IMR-90 (cell line): ENCODE measurements around the gene ROS1. TPM values are rescaled to one million over a fixed set of nuclear protein-coding genes. Genes with fewer than 3 reads are reported as not detected.

Experiments
- ATAC-seq: fragments of 200-7000 bp; cut with Tn5 transposase; 2 replicates; pipeline ENCODE4 v1.9.1; 2020; ENCODE audit warnings: low read depth, mild to moderate bottlenecking, moderate library complexity
- BruUV-seq: library from RNA; stranded (reverse); fragments of 400-500 nt; replicated peaks from 2 replicates; lab custom pipeline; 2021; lab: Mats Ljungman, UMichigan
- CTCF ChIA-PET: fragments of 300-600 bp; formaldehyde crosslinking; extraction: SDS; loops from one replicate; lab custom pipeline; 2021; ENCODE audit warnings: antibody characterized with exemption; lab: Yijun Ruan, JAX
- POLR2A ChIA-PET: fragments of 300-600 bp; sonication (Branson Sonifier 250); formaldehyde crosslinking; loops from one replicate; lab custom pipeline; 2022; ENCODE audit warnings: antibody characterized with exemption; ENCODE audit not compliant: unreplicated experiment; lab: Charles Lee
- DNase-seq: peaks from one replicate; pipeline ENCODE4 v3.0.0; 2013
- H2AFZ ChIP-seq: replicated peaks from 2 replicates; pipeline ENCODE3; 2013; ENCODE audit warnings: low read length, mild to moderate bottlenecking; ENCODE audit not compliant: poor library complexity
- H2AK5ac ChIP-seq: 2 replicates; pipeline ENCODE4 v1.6.1; 2013; ENCODE audit warnings: low read depth, low read length, inconsistent platforms
- H2AK9ac ChIP-seq: replicated peaks from 2 replicates; pipeline ENCODE3; 2013; ENCODE audit warnings: mild to moderate bottlenecking, low read depth, low read length, moderate library complexity; ENCODE audit not compliant: poor library complexity
- H2BK120ac ChIP-seq: 2 replicates; pipeline ENCODE4 v1.6.1; 2013; ENCODE audit warnings: low read depth, low read length, inconsistent platforms
- H2BK15ac ChIP-seq: 3 replicates; pipeline ENCODE4 v1.6.1; 2013; ENCODE audit warnings: low read depth, low read length, inconsistent platforms
- H2BK20ac ChIP-seq: 2 replicates; pipeline ENCODE4 v1.6.1; 2013; ENCODE audit warnings: low read depth, mild to moderate bottlenecking, inconsistent platforms, low read length, moderate library complexity
- H2BK5ac ChIP-seq: 2 replicates; pipeline ENCODE4 v1.6.1; 2013; ENCODE audit warnings: mild to moderate bottlenecking, low read depth, low read length, inconsistent platforms; ENCODE audit not compliant: poor library complexity, severe bottlenecking
- H3K14ac ChIP-seq: replicated peaks from 2 replicates; pipeline ENCODE4 v1.6.1; 2013; ENCODE audit warnings: low read depth, low read length, inconsistent platforms
- H3K18ac ChIP-seq: 2 replicates; pipeline ENCODE4 v1.6.1; 2013; ENCODE audit warnings: low read depth, low read length, control low read depth
- H3K23ac ChIP-seq: 2 replicates; pipeline ENCODE4 v1.6.1; 2013; ENCODE audit warnings: low read depth, low read length, inconsistent platforms
- H3K27ac ChIP-seq: 2 replicates; pipeline ENCODE4 v1.5.1; 2013; ENCODE audit warnings: mild to moderate bottlenecking, control low read depth, low read length; ENCODE audit not compliant: insufficient read depth
- H3K27me3 ChIP-seq: 2 replicates; pipeline ENCODE4 v1.6.1; 2013; ENCODE audit warnings: low read length; ENCODE audit not compliant: control insufficient read depth, insufficient read depth
- H3K36me3 ChIP-seq: 2 replicates; pipeline ENCODE4 v1.6.1; 2013; ENCODE audit warnings: low read length, mixed read lengths; ENCODE audit not compliant: control insufficient read depth, insufficient read depth
- H3K4ac ChIP-seq: 2 replicates; pipeline ENCODE4 v1.6.1; 2013; ENCODE audit warnings: low read depth, low read length, inconsistent platforms
- H3K4me1 ChIP-seq: 2 replicates; pipeline ENCODE4 v1.6.1; 2013; ENCODE audit warnings: low read length, mixed read lengths; ENCODE audit not compliant: control insufficient read depth, insufficient read depth
- H3K4me2 ChIP-seq: 2 replicates; pipeline ENCODE4 v1.6.1; 2013; ENCODE audit warnings: low read depth, mild to moderate bottlenecking, control low read depth, low read length, moderate library complexity
- H3K4me3 ChIP-seq: 2 replicates; pipeline ENCODE4 v1.5.1; 2013; ENCODE audit warnings: low read depth, mild to moderate bottlenecking, control low read depth, low read length, moderate library complexity; ENCODE audit not compliant: insufficient read depth
- H3K56ac ChIP-seq: 2 replicates; pipeline ENCODE4 v1.6.1; 2013; ENCODE audit warnings: low read length, inconsistent platforms; ENCODE audit not compliant: insufficient read depth; ENCODE audit errors: extremely low read depth
- H3K79me1 ChIP-seq, 2 experiments: 2 replicates each; pipeline ENCODE4 v1.6.1; 2013; ENCODE audit warnings: low read length in 2 of 2, inconsistent platforms in 1 of 2, low read depth in 1 of 2
- H3K9ac ChIP-seq: 2 replicates; pipeline ENCODE4 v1.6.1; 2013; ENCODE audit warnings: low read depth, low read length, control low read depth
- H3K9me1 ChIP-seq: 2 replicates; pipeline ENCODE4 v1.6.1; 2013; ENCODE audit warnings: low read length, inconsistent platforms; ENCODE audit not compliant: insufficient read depth
- H3K9me3 ChIP-seq: 2 replicates; pipeline ENCODE4 v1.6.1; 2013; ENCODE audit warnings: low read length; ENCODE audit not compliant: control insufficient read depth, insufficient read depth
- H4K20me1 ChIP-seq: 2 replicates; pipeline ENCODE4 v1.6.1; 2013; ENCODE audit warnings: low read length, inconsistent platforms; ENCODE audit not compliant: insufficient read depth
- H4K5ac ChIP-seq: 2 replicates; pipeline ENCODE4 v1.6.1; 2013; ENCODE audit warnings: mild to moderate bottlenecking, low read depth, low read length, control low read depth
- H4K8ac ChIP-seq, 2 experiments: 2 replicates each; pipeline ENCODE4 v1.6.1; 2013; ENCODE audit warnings: low read depth in 2 of 2, low read length in 2 of 2, control low read depth in 1 of 2, inconsistent platforms in 1 of 2
- H4K91ac ChIP-seq: 2 replicates; pipeline ENCODE4 v1.6.1; 2013; ENCODE audit warnings: low read depth, low read length, inconsistent platforms; ENCODE audit not compliant: insufficient read depth
- BHLHE40 ChIP-seq: fragments of 150-350 bp; IDR thresholded peaks from 2 replicates; pipeline ENCODE4 v1.6.1; 2016; ENCODE audit warnings: mild to moderate bottlenecking, low read depth, low read length
- CEBPB ChIP-seq: IDR thresholded peaks from 2 replicates; pipeline ENCODE4 v1.6.1; 2012; ENCODE audit warnings: low read depth, low read length, improper control_type of control experiment
- CHD1 ChIP-seq: IDR thresholded peaks from 2 replicates; pipeline ENCODE4 v1.6.1; 2012; ENCODE audit warnings: low read depth, low read length, improper control_type of control experiment
- CTCF ChIP-seq: conservative IDR thresholded peaks from 2 replicates; pipeline ENCODE4 v1.5.1; 2012; ENCODE audit warnings: mild to moderate bottlenecking, low read depth, low read length, improper control_type of control experiment
- ELK1 ChIP-seq: fragments of 150-350 bp; IDR thresholded peaks from 2 replicates; pipeline ENCODE4 v1.6.1; 2016; ENCODE audit warnings: low read depth, mild to moderate bottlenecking, low read length, moderate library complexity, borderline replicate concordance
- MAFK ChIP-seq: IDR thresholded peaks from 2 replicates; pipeline ENCODE4 v1.6.1; 2012; ENCODE audit warnings: low read depth, low read length, improper control_type of control experiment
- MXI1 ChIP-seq: IDR thresholded peaks from 2 replicates; pipeline ENCODE4 v1.6.1; 2012; ENCODE audit warnings: low read depth, mild to moderate bottlenecking, low read length, moderate library complexity, borderline replicate concordance
- NFE2L2 ChIP-seq: fragments of 150-350 bp; IDR thresholded peaks from 2 replicates; pipeline ENCODE4 v1.6.1; 2016; ENCODE audit warnings: low read depth, mild to moderate bottlenecking, low read length
- POLR2A ChIP-seq: IDR thresholded peaks from 2 replicates; pipeline ENCODE4 v1.6.1; 2012; ENCODE audit warnings: mild to moderate bottlenecking, low read depth, low read length
- RAD21 ChIP-seq: IDR thresholded peaks from 2 replicates; pipeline ENCODE4 v1.6.1; 2012; ENCODE audit warnings: low read length, improper control_type of control experiment
- RCOR1 ChIP-seq: IDR thresholded peaks from 2 replicates; pipeline ENCODE4 v1.6.1; 2012; ENCODE audit warnings: mild to moderate bottlenecking, low read length, improper control_type of control experiment; ENCODE audit not compliant: insufficient replicate concordance
- RFX5 ChIP-seq: IDR thresholded peaks from 2 replicates; pipeline ENCODE4 v1.8.0; 2012; ENCODE audit warnings: low read depth, mild to moderate bottlenecking, low read length, moderate library complexity
- SMC3 ChIP-seq: fragments of 150-350 bp; IDR thresholded peaks from 2 replicates; pipeline ENCODE4 v1.6.1; 2016; ENCODE audit warnings: low read depth, mild to moderate bottlenecking, antibody characterized with exemption, low read length, moderate library complexity
- USF2 ChIP-seq: fragments of 150-350 bp; IDR thresholded peaks from 2 replicates; pipeline ENCODE4 v1.6.1; 2017; ENCODE audit warnings: mild to moderate bottlenecking, antibody characterized with exemption, low read length, low read depth
- WGBS, 2 experiments: methylation state at CpG; one replicate each; pipeline versions ENCODE4 v1.1.5 to v1.1.7; 2013; ENCODE audit warnings: missing lambda C conversion rate in 2 of 2; ENCODE audit not compliant: insufficient read length in 1 of 2; ENCODE audit errors: extremely low coverage in 2 of 2; 5-methylcytosine and 5-hydroxymethylcytosine counted together
- dilution Hi-C: fragments of 300-500 bp; cut with HindIII; formaldehyde crosslinking; loops from one replicate; pipeline ENCODE4 v1.14.3; 2018; ENCODE audit warnings: low sequenced_read_pairs; ENCODE audit not compliant: unreplicated experiment
- in situ Hi-C: fragments of 300-500 bp; cut with MboI; formaldehyde crosslinking; loops from 3 replicates; pipeline ENCODE4 v1.14.3; 2019; ENCODE audit warnings: low sequenced_read_pairs, inconsistent platforms, mixed read lengths
- intact Hi-C: fragments of 100-400 bp; cut with micrococcal nuclease; formaldehyde crosslinking; loops from 2 replicates; pipeline ENCODE4 v1.10.0; 2022
- polyA plus RNA-seq, 3 experiments: library from polyadenylated mRNA; depleted of rRNA; stranded (reverse); fragments of >200 nt; gene quantifications; 2 replicates each; pipeline ENCODE4 v1.2.3, GENCODE V29; 2012; ENCODE audit warnings: low replicate concordance in 1 of 3
- total RNA-seq: library from RNA; depleted of rRNA; stranded (reverse); fragments of >200 nt; gene quantifications from 2 replicates; pipeline ENCODE4 v1.2.3, GENCODE V29; 2012

Gene ROS1
- total and polyA plus RNA-seq, 2 of the 4 experiments (the other 2 are of a cell fraction) = under 0.01 to 0.03 TPM

- no peak for DNase-seq
Measured at GRCh38 chr6:117373211-117373813, 52.4 kb downstream of the ROS1 start.

More at GRCh38 chr6:117373211-117373813, 52.4 kb downstream of the ROS1 start:
- Histone ChIP-seq H2BK15ac (no peak overlapping the region), H2BK5ac (no peak overlapping the region), H4K91ac (no peak overlapping the region), H2BK120ac (no peak overlapping the region), H3K4me2 (no peak overlapping the region), H4K5ac (no peak overlapping the region), H2BK20ac (no peak overlapping the region), H4K8ac (no peak overlapping the region), H2AFZ (no peak overlapping the region), H3K9me1 (no peaks in the 10 kb centered on the region), H2AK5ac (no peak overlapping the region), H3K4me1 (no peaks in the 10 kb centered on the region), H3K9ac (no peak overlapping the region), H3K79me1 (no peaks in the 10 kb centered on the region), H3K36me3 (no peaks in the 10 kb centered on the region), H3K23ac (no peak overlapping the region), H3K4me3 (no peak overlapping the region), H3K18ac (no peak overlapping the region), H3K56ac (no peak overlapping the region), H3K14ac (no peak overlapping the region), H3K27me3 (no peaks in the 10 kb centered on the region), H2AK9ac (no peak overlapping the region), H3K9me3 (no peaks in the 10 kb centered on the region), H3K27ac (no peak overlapping the region), H3K4ac (no peak overlapping the region), H4K20me1 (no peaks in the 10 kb centered on the region)
- intact Hi-C loops (no loop called here), in situ Hi-C loops (no loop called here), dilution Hi-C loops (no loop called here)
- ChIA-PET POLR2A (no interaction called here), CTCF (no interaction called here)
- TF ChIP-seq CTCF = no peak
- no peak for TF ChIP-seq RCOR1
- no peak for TF ChIP-seq USF2
- TF ChIP-seq MAFK = no peak
- no peak for TF ChIP-seq POLR2A
- TF ChIP-seq SMC3 = no peak
- TF ChIP-seq NFE2L2 = no peak
- no peak for TF ChIP-seq MXI1
- no peak for TF ChIP-seq CEBPB
- TF ChIP-seq BHLHE40 = no peak
- TF ChIP-seq CHD1 = no peak
- no peak for TF ChIP-seq RAD21
- no peak for TF ChIP-seq RFX5
- TF ChIP-seq ELK1 = no peak
- ATAC-seq = no peak
- 74% methylated on average over 3 of the region's 33 CpGs; no CpG with 5 or more reads in 1 of the 2 experiments for WGBS, 2 experiments
- BruUV-seq = no TSS peak
